ENCODE results near the gene MBD4. TPM values are rescaled to one million over a fixed set of nuclear protein-coding genes. Genes with fewer than 3 reads are reported as not detected.
"Not testable (repeated sequence)": the region's sequence is repeated elsewhere in the genome, so short reads cannot be mapped to it uniquely, and the experiment has no call there.

Gene MBD4
- polyA plus RNA-seq (2012; ENCODE audit: missing spikeins), result 32.3 TPM

DNA sequence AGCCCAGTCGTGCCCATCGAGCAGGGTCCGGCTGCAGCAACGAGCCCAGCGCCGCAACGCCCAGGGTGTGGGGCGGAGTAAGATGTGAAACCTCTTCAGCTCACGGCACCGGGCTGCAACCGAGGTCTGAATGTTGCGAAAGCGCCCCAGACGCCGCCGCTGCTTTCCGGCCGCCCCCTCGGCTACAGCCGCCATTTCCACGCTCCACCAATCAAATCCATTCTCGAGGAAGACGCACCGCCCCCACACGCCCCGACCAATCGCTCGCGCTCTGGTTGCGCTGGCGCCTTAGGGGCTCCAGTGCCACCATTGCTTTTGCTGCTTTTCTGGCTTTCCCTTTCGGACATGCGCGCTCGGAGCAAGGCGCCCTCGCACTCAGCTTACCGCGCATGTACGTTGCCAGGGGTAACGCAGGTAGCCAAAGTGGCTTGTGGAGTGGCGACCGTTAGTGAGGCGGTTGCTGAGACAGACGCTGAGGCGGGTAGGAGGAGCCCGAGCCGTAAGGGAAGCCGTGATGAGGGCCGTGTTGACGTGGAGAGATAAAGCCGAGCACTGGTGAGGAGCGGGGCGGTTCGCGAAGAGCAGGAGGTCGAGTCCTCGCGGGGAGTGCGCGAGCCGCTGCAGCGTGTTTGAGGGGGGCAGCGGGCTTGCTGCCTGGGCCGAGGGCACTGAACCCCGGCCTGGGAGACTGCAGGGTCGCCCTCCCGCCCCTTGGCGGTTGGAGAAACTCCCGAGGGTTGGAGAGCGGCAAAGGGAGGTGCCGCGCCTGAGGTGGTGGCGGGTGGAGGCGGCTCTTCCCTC, at the start of gene MBD4, which contains the start of gene IFT122:
TSS of gene MBD4 (minus strand) at position 132 of the 801 bp plus-strand sequence. CDS start at position 17, 115 bp downstream.
TSS of gene IFT122 (plus strand) at position 408 of the 801 bp plus-strand sequence. CDS start at position 515, 107 bp downstream.
- FAIRE-seq, result peak; percentile 99
- DNase-seq (ENCODE audit: insufficient read length), result peak; percentile 92
- TF ChIP-seq POLR2AphosphoS5 (IDR thresholded peaks at IDR 0.05; ENCODE audit: low read depth, low read length) (peak; percentile 91), TAF1 (IDR thresholded peaks at IDR 0.05; ENCODE audit: borderline replicate concordance, low read depth, low read length) (peak; percentile 95), POLR2A (IDR thresholded peaks at IDR 0.05; ENCODE audit: low read depth, low read length) (peak; percentile 87)

- FAIRE-seq; DNase-seq (ENCODE audit: insufficient read length): not testable (repeated sequence)
These were observed 49.5 kb upstream of the MBD4 start for GRCh38 chr3:129489258-129489657.

DNA sequence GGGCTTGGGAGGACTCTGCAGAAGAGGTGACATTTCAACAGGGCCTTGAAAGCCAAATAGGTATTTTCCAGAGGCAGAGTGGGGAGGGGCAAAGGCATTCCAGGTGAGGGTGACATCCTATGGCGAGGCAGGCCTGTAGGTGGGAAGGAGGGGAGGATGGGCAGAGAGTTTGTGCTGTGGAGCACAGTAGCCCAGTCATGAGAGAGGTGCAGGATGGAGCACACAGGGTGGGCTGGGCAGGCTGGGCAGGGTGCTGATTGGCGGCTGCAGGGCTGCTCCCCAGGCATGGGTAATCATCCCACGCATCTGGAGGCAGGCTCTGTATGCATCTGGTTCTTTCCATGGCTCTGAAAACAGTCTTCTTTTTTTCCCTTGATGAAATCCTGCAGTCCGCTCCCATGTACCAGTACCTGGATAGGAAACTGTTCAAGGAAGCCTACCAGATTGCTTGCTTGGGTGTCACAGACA, 48.2 kb upstream of the MBD4 start:
- not testable (repeated sequence) for DNase-seq (ENCODE audit: insufficient read length); FAIRE-seq

DNA sequence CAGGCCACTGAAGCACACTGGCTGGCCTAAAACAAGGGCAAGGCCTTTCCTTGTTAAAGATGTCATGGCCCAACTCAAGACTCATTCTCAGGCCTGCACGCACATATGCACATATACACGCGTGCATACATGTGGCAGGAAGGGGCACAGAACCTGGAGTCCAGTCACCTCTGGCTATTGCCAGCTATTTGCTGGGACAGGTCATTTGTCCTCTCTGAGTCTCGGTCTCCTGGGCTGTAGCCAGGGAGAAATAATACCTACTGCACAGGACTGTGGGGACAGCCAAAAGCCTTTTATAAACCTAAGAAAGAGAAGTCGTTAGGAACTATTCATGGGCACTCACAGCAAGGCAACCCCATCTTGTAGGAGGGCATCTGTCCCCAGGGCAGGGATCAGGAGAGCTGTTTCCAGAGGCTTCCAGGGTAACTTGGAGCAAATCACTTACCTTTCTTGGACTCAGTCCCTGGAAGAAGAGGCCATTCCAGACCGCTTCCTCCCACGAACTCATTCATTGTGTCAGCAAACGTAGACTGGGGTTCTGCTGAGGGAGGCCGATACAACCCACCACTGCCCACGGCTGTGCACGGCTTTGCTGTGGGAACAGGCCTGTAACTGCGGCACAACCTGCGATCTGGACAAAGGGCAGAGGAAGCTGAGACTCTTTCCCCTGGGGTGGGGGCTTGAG, 47.6 kb upstream of the MBD4 start:
- no peak for FAIRE-seq
- no peak for DNase-seq (ENCODE audit: insufficient read length)
- TF ChIP-seq POLR2AphosphoS5 (IDR thresholded peaks at IDR 0.05; ENCODE audit: low read depth, low read length) (no peak), TAF1 (IDR thresholded peaks at IDR 0.05; ENCODE audit: borderline replicate concordance, low read depth, low read length) (no peak), POLR2A (IDR thresholded peaks at IDR 0.05; ENCODE audit: low read depth, low read length) (no peak)

- DNase-seq (ENCODE audit: insufficient read length) (no peak), FAIRE-seq (no peak)
- no peak for TF ChIP-seq TAF1 (IDR thresholded peaks at IDR 0.05; ENCODE audit: borderline replicate concordance, low read depth, low read length)
- TF ChIP-seq POLR2A (IDR thresholded peaks at IDR 0.05; ENCODE audit: low read depth, low read length), result no peak
- no peak for TF ChIP-seq POLR2AphosphoS5 (IDR thresholded peaks at IDR 0.05; ENCODE audit: low read depth, low read length)
These were observed 46.9 kb upstream of the MBD4 start for GRCh38 chr3:129486664-129487035.

DNA sequence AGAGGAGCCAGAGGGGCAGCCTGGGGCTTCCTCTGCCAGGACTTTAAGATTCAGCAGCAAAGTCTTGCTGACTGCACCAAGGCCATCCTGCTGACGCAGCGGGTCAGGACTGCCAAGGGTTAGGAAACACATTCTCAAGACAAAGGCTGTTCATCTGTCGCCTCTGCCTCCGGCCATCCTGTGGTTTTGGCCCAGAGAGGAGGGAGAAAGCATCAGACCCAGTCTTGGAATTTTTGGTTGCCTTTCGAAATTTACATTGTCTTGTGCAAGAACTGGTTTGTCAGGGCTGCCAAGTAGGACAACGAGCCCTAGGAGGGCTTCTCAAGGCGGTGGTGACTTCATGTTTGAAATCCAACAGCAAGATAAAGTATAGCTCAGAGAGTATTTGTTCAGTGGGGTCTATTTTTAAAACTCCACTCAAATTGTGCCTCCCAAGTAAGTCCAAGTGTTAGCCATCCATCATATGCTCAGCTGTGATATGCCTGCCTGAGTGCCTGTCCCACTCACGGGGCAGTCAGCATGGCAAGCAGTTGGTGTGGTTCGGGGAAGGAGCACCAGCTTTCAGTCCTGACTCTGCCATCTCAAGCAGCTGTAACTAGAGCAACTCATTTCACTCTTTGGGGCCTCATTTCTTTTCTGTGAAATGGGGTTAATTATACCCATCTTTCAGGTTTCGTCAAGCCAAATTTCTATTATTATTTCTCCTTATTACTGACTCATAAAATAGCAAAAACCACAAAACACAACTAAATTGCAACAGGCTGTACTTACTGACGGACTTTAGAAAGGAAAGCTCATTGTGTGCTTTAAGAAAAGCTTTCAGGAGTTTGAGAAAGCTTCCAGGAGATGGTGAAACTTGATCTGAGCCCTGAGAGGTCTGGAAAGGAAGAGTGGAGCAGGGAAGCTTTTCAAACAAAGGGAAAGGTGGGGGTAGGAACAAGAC, 46.2 kb upstream of the MBD4 start:
- TF ChIP-seq POLR2AphosphoS5 (IDR thresholded peaks at IDR 0.05; ENCODE audit: low read depth, low read length) (no peak), POLR2A (IDR thresholded peaks at IDR 0.05; ENCODE audit: low read depth, low read length) (no peak), TAF1 (IDR thresholded peaks at IDR 0.05; ENCODE audit: borderline replicate concordance, low read depth, low read length) (no peak)
- FAIRE-seq (no peak), DNase-seq (ENCODE audit: insufficient read length) (no peak)

- not testable (repeated sequence) for FAIRE-seq; DNase-seq (ENCODE audit: insufficient read length)
These were observed 45.4 kb upstream of the MBD4 start for GRCh38 chr3:129485146-129485545.

DNA sequence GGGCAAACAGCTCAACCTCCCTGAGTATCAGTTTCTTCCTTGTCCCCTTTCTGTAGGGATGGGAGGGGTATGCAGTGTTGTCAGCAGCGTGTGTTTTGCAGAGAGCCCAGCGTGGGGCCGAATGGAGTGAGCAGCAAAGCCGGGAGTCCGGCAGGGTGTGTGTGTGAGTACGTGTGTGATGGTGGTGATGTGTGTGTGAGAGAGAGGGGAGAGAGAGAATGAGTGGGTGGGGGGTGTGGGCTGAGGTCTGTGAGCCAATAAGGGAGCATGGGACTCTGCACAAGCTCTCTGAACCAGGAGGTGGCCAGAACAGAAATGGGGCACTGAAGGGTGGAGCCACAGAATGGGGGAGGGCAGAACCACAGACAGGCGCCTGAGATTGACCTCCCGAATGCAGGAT, 44.1 kb upstream of the MBD4 start:
- no peak for DNase-seq (ENCODE audit: insufficient read length)
- no peak for FAIRE-seq
- TF ChIP-seq POLR2A (IDR thresholded peaks at IDR 0.05; ENCODE audit: low read depth, low read length) (no peak), POLR2AphosphoS5 (IDR thresholded peaks at IDR 0.05; ENCODE audit: low read depth, low read length) (no peak), TAF1 (IDR thresholded peaks at IDR 0.05; ENCODE audit: borderline replicate concordance, low read depth, low read length) (no peak)

DNA sequence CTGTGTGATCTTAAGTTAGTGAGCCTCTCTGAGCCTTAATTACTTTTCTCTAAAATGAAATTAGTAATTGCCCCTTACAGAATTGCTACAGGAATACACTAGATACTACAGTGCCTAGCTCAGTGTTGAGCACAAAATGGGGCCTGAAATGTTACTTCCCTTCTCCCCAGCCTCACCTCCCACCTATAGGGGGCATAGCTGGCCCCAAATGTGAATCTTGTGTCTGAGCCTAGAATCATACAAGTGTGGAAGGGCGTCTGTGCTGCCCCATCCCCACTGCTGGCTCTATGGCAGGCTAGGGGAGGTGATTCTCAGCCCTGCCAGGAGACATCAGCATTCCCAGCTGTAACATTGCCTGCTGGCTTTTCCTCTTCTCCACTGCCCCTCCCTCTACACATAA, 43.0 kb upstream of the MBD4 start:
- DNase-seq (ENCODE audit: insufficient read length) (no peak), FAIRE-seq (no peak)
- TF ChIP-seq POLR2A (IDR thresholded peaks at IDR 0.05; ENCODE audit: low read depth, low read length) (no peak), POLR2AphosphoS5 (IDR thresholded peaks at IDR 0.05; ENCODE audit: low read depth, low read length) (no peak), TAF1 (IDR thresholded peaks at IDR 0.05; ENCODE audit: borderline replicate concordance, low read depth, low read length) (no peak)

- no peak for DNase-seq (ENCODE audit: insufficient read length)
- TF ChIP-seq POLR2A (IDR thresholded peaks at IDR 0.05; ENCODE audit: low read depth, low read length) (no peak), TAF1 (IDR thresholded peaks at IDR 0.05; ENCODE audit: borderline replicate concordance, low read depth, low read length) (no peak), POLR2AphosphoS5 (IDR thresholded peaks at IDR 0.05; ENCODE audit: low read depth, low read length) (no peak)
- FAIRE-seq, result no peak
These were observed 42.1 kb upstream of the MBD4 start for GRCh38 chr3:129481766-129482332.

DNA sequence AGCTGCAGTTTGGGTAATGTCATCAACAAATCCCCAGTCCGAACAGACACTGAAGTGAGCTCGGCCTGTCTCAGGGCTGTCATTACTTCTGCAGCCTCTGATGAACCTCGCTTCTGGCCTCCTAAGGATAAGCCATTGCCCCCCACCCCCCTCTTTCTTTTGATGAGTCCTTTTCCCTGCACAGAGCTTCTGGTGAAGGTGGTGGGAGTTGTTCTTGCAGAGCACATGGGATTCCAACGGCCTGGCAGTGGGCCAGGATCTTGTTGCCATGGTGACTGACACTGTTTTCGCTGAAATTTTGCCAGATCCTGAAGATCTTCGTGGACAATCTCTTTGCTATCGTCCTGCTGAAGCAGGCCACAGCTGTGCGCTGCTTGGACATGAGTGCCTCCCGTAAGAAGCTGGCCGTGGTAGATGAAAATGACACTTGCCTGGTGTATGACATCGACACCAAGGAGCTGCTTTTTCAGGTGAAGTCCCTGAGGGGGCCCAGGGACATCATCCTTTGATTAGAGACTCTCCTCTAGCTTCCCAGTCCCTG, 41.5 kb upstream of the MBD4 start:
- FAIRE-seq; DNase-seq (ENCODE audit: insufficient read length): not testable (repeated sequence)
